HepG2 (cell line): ENCODE data around the gene MDFI. TPM values are rescaled to one million over a fixed set of nuclear protein-coding genes. Genes with fewer than 3 reads are reported as not detected.

ENCODE experiments used
- ATAC-seq: fragments of 200-7000 bp; cut with Tn5 transposase; 3 replicates; pipeline ENCODE4 v1.9.1; 2020; ENCODE audit warnings: mild to moderate bottlenecking, moderate library complexity
- BruUV-seq: library from RNA; stranded (reverse); fragments of 400-500 nt; replicated peaks from 2 replicates; lab custom pipeline; 2021; lab: Mats Ljungman, UMichigan
- CTCF ChIA-PET: fragments of 300-600 bp; formaldehyde crosslinking; extraction: SDS; loops from one replicate; lab custom pipeline; 2021; ENCODE audit warnings: low total read pairs, inconsistent platforms, low intra/inter-chr PET ratio; lab: Yijun Ruan, JAX
- POLR2A ChIA-PET: fragments of 350-600 bp; sonication (Branson Sonifier 250); formaldehyde crosslinking; loops from one replicate; lab custom pipeline; 2020; ENCODE audit warnings: antibody characterized with exemption, inconsistent platforms; lab: Yijun Ruan, JAX
- DNase-seq: peaks from one replicate; pipeline ENCODE4 v3.0.0-alpha.2; 2015; ENCODE audit warnings: low spot score
- FAIRE-seq: peaks from 3 replicates; lab custom pipeline; 2011; peaks lifted over from hg19 to GRCh38; lab: Jason Lieb, UNC
- H2AFZ ChIP-seq: one replicate; pipeline ENCODE4 v1.6.1; 2011; ENCODE audit warnings: low read length, inconsistent platforms
- H3K27ac ChIP-seq: fragments of 300-600 bp; 3 replicates; pipeline ENCODE4 v1.8.0; 2011; ENCODE audit warnings: mixed run types, mild to moderate bottlenecking, mixed read lengths, low read length, inconsistent platforms; ENCODE audit not compliant: insufficient read depth; ENCODE audit errors: extremely low read length
- H3K27me3 ChIP-seq, 2 experiments: fragments of 200-600 bp in 1 of 2; 2 replicates in 1 of 2; 3 replicates in 1 of 2; pipeline versions ENCODE4 v1.6.0 to v1.8.0; 2011; ENCODE audit warnings: low read length in 2 of 2, mild to moderate bottlenecking in 2 of 2, moderate library complexity in 2 of 2, inconsistent platforms in 1 of 2; ENCODE audit not compliant: insufficient read depth in 2 of 2, control insufficient read depth in 1 of 2
- H3K36me3 ChIP-seq, 2 experiments: fragments of 200-600 bp in 1 of 2; replicated peaks in 1 of 2; 2 replicates in 1 of 2; 3 replicates in 1 of 2; pipeline versions ENCODE4 v1.5.1 to v1.8.0; 2011; ENCODE audit warnings: low read length in 2 of 2, inconsistent platforms in 1 of 2; ENCODE audit not compliant: insufficient read depth in 2 of 2, control insufficient read depth in 1 of 2
- H3K4me1 ChIP-seq: 2 replicates; pipeline ENCODE4 v1.5.1; 2012; ENCODE audit warnings: low read length, inconsistent platforms; ENCODE audit not compliant: insufficient read depth
- H3K4me2 ChIP-seq: 2 replicates; pipeline ENCODE4 v1.6.0; 2011; ENCODE audit warnings: low read depth, low read length, inconsistent platforms
- H3K4me3 ChIP-seq, 3 experiments: fragments of 200-600 bp in 1 of 3; sonication (generic), shearing (Covaris generic) in 1 of 3; replicated peaks in 1 of 3; 2 replicates each; pipeline ENCODE4 v1.5.1; 2011 to 2016; ENCODE audit warnings: low read length in 3 of 3, inconsistent platforms in 2 of 3, low read depth in 2 of 3, mild to moderate bottlenecking in 2 of 3, control low read depth in 1 of 3, mixed read lengths in 1 of 3; ENCODE audit not compliant: insufficient read depth in 1 of 3
- H3K79me2 ChIP-seq: one replicate; pipeline ENCODE4 v1.6.1; 2011; ENCODE audit warnings: low read length, inconsistent platforms; ENCODE audit not compliant: insufficient read depth
- H3K9ac ChIP-seq: 2 replicates; pipeline ENCODE4 v1.6.0; 2011; ENCODE audit warnings: mild to moderate bottlenecking, low read depth, low read length, inconsistent platforms; ENCODE audit not compliant: insufficient read depth
- H3K9me3 ChIP-seq: 2 replicates; pipeline ENCODE4 v1.5.1; 2012; ENCODE audit warnings: mild to moderate bottlenecking, low read length
- H4K20me1 ChIP-seq: 2 replicates; pipeline ENCODE4 v1.6.0; 2011; ENCODE audit warnings: inconsistent platforms, mild to moderate bottlenecking, low read length, moderate library complexity; ENCODE audit not compliant: insufficient read depth
- MTF2 ChIP-seq: sonication (generic); formaldehyde crosslinking; IDR thresholded peaks from 2 replicates; pipeline ENCODE4 v1.5.0; 2020; ENCODE audit warnings: missing genetic modification reagents, borderline replicate concordance
- MZF1 ChIP-seq: sonication (generic); formaldehyde crosslinking; IDR thresholded peaks from 2 replicates; pipeline ENCODE4 v1.8.1; 2023; ENCODE audit warnings: mild to moderate bottlenecking, missing genetic modification reagents, borderline replicate concordance
- PLRG1 ChIP-seq: fragments of 450-650 bp; conservative IDR thresholded peaks from 2 replicates; pipeline ENCODE4 v1.6.1; 2016
- PRMT3 ChIP-seq: sonication (generic); formaldehyde crosslinking; IDR thresholded peaks from 2 replicates; pipeline ENCODE4 v1.8.1; 2022; ENCODE audit warnings: low read depth, mild to moderate bottlenecking, moderate library complexity, missing genetic modification reagents, borderline replicate concordance
- YEATS2 ChIP-seq: sonication (generic); formaldehyde crosslinking; IDR thresholded peaks from 2 replicates; pipeline ENCODE4 v1.4.0; 2020; ENCODE audit warnings: missing genetic modification reagents, borderline replicate concordance
- ZNF713 ChIP-seq: sonication (generic); formaldehyde crosslinking; IDR thresholded peaks from 2 replicates; pipeline ENCODE4 v1.4.0; 2020; ENCODE audit warnings: mild to moderate bottlenecking, missing genetic modification reagents
- ZNF777 ChIP-seq: sonication (generic); formaldehyde crosslinking; IDR thresholded peaks from 2 replicates; pipeline ENCODE4 v1.4.0; 2020; ENCODE audit warnings: missing genetic modification reagents
- ZNF816 ChIP-seq: sonication (generic); formaldehyde crosslinking; IDR thresholded peaks from 2 replicates; pipeline ENCODE4 v1.8.0; 2022; ENCODE audit warnings: missing genetic modification reagents, mild to moderate bottlenecking, borderline replicate concordance
- WGBS: methylation state at CpG from one replicate; pipeline ENCODE4 v1.1.6; 2017; ENCODE audit warnings: low lambda C conversion rate; 5-methylcytosine and 5-hydroxymethylcytosine counted together
- in situ Hi-C: cut with HindIII; loops from 2 replicates; pipeline ENCODE4 v1.10.0; 2017; ENCODE audit warnings: low pct_unique_long_range_greater_than_20kb; ENCODE audit not compliant: extremely low pct_ligation_motif_present
- intact Hi-C: fragments of 100-400 bp; cut with micrococcal nuclease; formaldehyde crosslinking; loops from one replicate; pipeline ENCODE4 v1.10.0; 2022; ENCODE audit not compliant: unreplicated experiment
- polyA plus RNA-seq, 8 experiments: library from polyadenylated mRNA; depleted of rRNA in 3 of 8; stranded (reverse) in 7 of 8; unstranded in 1 of 8; fragments of >200 nt; fragmentation: Illumina TruSeq in 4 of 8; extraction: Trizol in 4 of 8; gene quantifications; 2 replicates each; pipeline versions ENCODE4 v1.2.1 to v1.2.3, GENCODE V29; 2011 to 2016; ENCODE audit warnings: low read depth in 4 of 8, missing spikeins in 1 of 8, mixed read lengths in 1 of 8; ENCODE audit not compliant: insufficient read depth in 1 of 8
- total RNA-seq, 5 experiments: library from RNA; depleted of rRNA; stranded (reverse); fragments of >200 nt; fragmentation: Illumina TruSeq; extraction: Trizol; gene quantifications; 2 replicates each; pipeline ENCODE4 v1.2.3, GENCODE V29; 2016; ENCODE audit warnings: low read depth in 1 of 5
- TF ChIP-seq, protein P1 (sequence below): sonication (generic); formaldehyde crosslinking; IDR thresholded peaks from 2 replicates; pipeline ENCODE4 v1.5.0; 2020; ENCODE audit warnings: mild to moderate bottlenecking, missing genetic modification reagents, borderline replicate concordance
- TF ChIP-seq, protein P2 (sequence below): sonication (generic); formaldehyde crosslinking; IDR thresholded peaks from 2 replicates; pipeline ENCODE4 v1.9.0; 2021; ENCODE audit warnings: missing genetic modification reagents, mild to moderate bottlenecking, borderline replicate concordance
- TF ChIP-seq, protein P3 (sequence below): sonication (generic); formaldehyde crosslinking; IDR thresholded peaks from 2 replicates; pipeline ENCODE4 v1.4.0; 2020; ENCODE audit warnings: mild to moderate bottlenecking, missing genetic modification reagents

The MDFI gene
- total and polyA plus RNA-seq, 2 of the 13 experiments (the other 11 are each of a cell fraction or from before 2014, with no cell fraction given) = 0.28 TPM; not detected in 1

DNA sequence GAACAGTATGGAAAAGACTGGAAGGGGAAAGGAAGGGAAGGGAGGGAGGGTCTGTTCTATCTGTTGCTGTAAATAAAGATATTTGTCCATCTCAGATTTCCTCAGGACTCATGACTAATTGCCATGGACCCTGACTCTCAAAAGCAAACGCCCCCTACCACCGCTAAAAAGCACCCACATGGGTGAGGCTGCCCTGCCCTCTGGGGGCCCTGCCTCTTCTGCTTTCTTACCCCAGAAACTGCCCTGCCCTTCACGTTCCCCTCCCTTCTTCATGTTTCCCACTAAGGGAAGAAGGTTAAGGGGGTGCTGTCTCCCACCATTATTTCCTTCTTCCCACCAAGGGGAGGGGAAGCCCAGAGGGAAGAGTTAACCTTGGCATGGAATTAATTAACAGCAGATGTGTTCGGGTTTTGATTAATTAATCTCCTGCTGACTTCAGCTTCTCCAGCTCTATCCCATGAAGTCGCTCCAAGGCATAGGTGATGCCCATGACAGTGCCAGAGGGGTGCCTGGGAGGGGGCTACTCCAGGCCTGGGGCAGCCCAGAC, 16.0 kb downstream of the MDFI start (continued):
- TF ChIP-seq, protein P1, sequence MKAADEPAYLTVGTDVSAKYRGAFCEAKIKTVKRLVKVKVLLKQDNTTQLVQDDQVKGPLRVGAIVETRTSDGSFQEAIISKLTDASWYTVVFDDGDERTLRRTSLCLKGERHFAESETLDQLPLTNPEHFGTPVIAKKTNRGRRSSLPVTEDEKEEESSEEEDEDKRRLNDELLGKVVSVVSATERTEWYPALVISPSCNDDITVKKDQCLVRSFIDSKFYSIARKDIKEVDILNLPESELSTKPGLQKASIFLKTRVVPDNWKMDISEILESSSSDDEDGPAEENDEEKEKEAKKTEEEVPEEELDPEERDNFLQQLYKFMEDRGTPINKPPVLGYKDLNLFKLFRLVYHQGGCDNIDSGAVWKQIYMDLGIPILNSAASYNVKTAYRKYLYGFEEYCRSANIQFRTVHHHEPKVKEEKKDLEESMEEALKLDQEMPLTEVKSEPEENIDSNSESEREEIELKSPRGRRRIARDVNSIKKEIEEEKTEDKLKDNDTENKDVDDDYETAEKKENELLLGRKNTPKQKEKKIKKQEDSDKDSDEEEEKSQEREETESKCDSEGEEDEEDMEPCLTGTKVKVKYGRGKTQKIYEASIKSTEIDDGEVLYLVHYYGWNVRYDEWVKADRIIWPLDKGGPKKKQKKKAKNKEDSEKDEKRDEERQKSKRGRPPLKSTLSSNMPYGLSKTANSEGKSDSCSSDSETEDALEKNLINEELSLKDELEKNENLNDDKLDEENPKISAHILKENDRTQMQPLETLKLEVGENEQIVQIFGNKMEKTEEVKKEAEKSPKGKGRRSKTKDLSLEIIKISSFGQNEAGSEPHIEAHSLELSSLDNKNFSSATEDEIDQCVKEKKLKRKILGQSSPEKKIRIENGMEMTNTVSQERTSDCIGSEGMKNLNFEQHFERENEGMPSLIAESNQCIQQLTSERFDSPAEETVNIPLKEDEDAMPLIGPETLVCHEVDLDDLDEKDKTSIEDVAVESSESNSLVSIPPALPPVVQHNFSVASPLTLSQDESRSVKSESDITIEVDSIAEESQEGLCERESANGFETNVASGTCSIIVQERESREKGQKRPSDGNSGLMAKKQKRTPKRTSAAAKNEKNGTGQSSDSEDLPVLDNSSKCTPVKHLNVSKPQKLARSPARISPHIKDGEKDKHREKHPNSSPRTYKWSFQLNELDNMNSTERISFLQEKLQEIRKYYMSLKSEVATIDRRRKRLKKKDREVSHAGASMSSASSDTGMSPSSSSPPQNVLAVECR (CRISPR knock-in tag) = no peak

DNA sequence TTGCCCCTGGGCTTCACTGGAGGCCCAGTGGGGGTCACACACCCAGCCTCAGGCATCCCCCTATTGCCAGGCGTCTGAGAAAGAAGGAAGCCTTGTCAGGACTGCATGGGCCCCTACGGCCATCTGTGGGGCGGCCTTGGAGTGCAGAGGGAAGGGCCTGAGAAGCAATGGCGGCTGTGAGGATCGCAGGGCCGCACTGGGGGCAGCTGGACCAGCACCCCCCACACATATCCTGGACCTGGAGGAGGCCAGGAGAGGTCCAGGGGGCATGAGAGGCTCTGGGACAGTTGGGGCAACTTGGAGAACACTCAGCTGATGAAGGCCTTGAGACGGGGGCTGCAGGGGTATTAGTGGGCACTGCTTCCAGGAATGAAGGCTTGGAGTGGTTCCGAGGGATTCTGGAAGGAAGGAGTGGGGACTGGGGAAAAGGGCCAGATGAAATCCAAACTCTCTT, 16.5 kb downstream of the MDFI start:
- in situ Hi-C loops = no loop called here
- CTCF ChIA-PET = no interaction called here

More for the DNA sequence above, 16.5 kb downstream of the MDFI start:
- 19% methylated on average over 7 of the region's 8 CpGs for WGBS
- intact Hi-C loops = no loop called here
- H3K4me3 ChIP-seq = no peak overlapping the region
- no peak overlapping the region for H2AFZ ChIP-seq
- no peak overlapping the region for H3K9ac ChIP-seq
- H3K79me2 ChIP-seq = no peaks in the 10 kb centered on the region
- ATAC-seq = no peak
- H3K27me3 ChIP-seq = peaks cover 2 to 52% of the 10 kb centered on the region in 2 experiments; a peak in 4 of 5 replicates
- no peak for DNase-seq
- H4K20me1 ChIP-seq = no peaks in the 10 kb centered on the region
- no peak overlapping the region for H3K4me2 ChIP-seq
- POLR2A ChIA-PET = no interaction called here
- BruUV-seq = no TSS peak
- no peaks in the 10 kb centered on the region for H3K9me3 ChIP-seq
- H3K27ac ChIP-seq = no peak overlapping the region
- H3K36me3 ChIP-seq = no peaks in the 10 kb centered on the region
- TF ChIP-seq ZNF713 (CRISPR knock-in tag) (no peak), MTF2 (CRISPR knock-in tag) (no peak), ZNF777 (CRISPR knock-in tag) (no peak), ZNF816 (CRISPR knock-in tag) (no peak), PRMT3 (CRISPR knock-in tag) (no peak), PLRG1 (no peak), YEATS2 (CRISPR knock-in tag) (no peak), MZF1 (no peak)
- TF ChIP-seq, protein P2, sequence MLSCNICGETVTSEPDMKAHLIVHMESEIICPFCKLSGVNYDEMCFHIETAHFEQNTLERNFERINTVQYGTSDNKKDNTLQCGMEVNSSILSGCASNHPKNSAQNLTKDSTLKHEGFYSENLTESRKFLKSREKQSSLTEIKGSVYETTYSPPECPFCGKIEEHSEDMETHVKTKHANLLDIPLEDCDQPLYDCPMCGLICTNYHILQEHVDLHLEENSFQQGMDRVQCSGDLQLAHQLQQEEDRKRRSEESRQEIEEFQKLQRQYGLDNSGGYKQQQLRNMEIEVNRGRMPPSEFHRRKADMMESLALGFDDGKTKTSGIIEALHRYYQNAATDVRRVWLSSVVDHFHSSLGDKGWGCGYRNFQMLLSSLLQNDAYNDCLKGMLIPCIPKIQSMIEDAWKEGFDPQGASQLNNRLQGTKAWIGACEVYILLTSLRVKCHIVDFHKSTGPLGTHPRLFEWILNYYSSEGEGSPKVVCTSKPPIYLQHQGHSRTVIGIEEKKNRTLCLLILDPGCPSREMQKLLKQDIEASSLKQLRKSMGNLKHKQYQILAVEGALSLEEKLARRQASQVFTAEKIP (CRISPR knock-in tag) = no peak
- TF ChIP-seq, protein P3, sequence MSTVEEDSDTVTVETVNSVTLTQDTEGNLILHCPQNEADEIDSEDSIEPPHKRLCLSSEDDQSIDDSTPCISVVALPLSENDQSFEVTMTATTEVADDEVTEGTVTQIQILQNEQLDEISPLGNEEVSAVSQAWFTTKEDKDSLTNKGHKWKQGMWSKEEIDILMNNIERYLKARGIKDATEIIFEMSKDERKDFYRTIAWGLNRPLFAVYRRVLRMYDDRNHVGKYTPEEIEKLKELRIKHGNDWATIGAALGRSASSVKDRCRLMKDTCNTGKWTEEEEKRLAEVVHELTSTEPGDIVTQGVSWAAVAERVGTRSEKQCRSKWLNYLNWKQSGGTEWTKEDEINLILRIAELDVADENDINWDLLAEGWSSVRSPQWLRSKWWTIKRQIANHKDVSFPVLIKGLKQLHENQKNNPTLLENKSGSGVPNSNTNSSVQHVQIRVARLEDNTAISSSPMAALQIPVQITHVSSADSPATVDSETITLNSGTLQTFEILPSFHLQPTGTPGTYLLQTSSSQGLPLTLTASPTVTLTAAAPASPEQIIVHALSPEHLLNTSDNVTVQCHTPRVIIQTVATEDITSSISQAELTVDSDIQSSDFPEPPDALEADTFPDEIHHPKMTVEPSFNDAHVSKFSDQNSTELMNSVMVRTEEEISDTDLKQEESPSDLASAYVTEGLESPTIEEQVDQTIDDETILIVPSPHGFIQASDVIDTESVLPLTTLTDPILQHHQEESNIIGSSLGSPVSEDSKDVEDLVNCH = no peak
- peaks cover 25% of the 10 kb centered on the region for H3K4me1 ChIP-seq
- no peak for FAIRE-seq
